ENCODE data around the gene CENPS. TPM values are rescaled to one million over a fixed set of nuclear protein-coding genes. Genes with fewer than 3 reads are reported as not detected.
A peak's percentile ranks its signal among the peaks of the same experiment; 100 is the strongest.
"Not testable (repeated sequence)": the region's sequence is repeated elsewhere in the genome, so short reads cannot be mapped to it uniquely, and the experiment has no call there.

The CENPS gene
- total and polyA plus RNA-seq, 2 donors from 2014 or later, result 21.9 to 45.1 TPM

DNA sequence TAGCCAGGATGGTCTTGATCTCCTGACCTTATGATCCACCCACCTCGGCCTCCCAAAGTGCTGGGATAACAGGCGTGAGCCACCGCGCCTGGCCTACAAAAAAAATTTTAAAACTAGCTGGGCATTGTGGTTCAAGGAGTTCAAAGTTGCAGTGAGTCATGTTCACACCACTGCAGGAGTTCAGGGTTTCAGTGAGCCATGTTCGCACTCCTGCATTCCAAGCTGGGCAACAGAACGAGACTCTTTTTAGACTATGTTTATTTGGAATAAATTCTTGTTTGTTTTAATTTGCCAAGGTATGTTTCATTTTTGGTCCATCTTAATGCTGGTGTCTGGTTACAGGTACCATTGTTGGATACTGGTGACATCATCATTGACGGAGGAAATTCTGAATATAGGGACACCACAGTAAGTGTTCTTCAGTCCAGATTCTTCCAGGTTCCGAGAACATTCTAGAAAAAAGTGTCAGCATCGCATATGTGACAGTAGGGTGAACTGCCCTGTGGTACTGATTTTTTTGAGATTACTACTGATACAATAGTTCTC lies 27.4 kb upstream of the CENPS start:
- Histone ChIP-seq H3K4me1 (ENCODE audit: control insufficient read depth in 2 of 3, insufficient read depth in 2 of 3, low read depth in 1 of 3, low read length in 3 of 3) (peaks cover 0 to 9% (median 5%) of the 10 kb centered on the region in 3 donors), H3K4me3 (ENCODE audit: low read length in 3 of 3) (no peak overlapping the region), H3K9ac (ENCODE audit: low read length in 3 of 3) (no peak overlapping the region), H3K9me3 (ENCODE audit: control insufficient read depth in 2 of 3, insufficient read depth in 1 of 3, low read length in 3 of 3) (no peaks in the 10 kb centered on the region), H3K27me3 (ENCODE audit: control insufficient read depth, insufficient read depth, low read length) (no peaks in the 10 kb centered on the region), H3K36me3 (ENCODE audit: control insufficient read depth in 2 of 3, insufficient read depth in 3 of 3, low read length in 3 of 3) (peaks cover 12 to 42% (median 21%) of the 10 kb centered on the region in 3 donors), H3K27ac (ENCODE audit: low read depth in 2 of 2, low read length in 2 of 2) (no peak overlapping the region)
- intact Hi-C loops (cut with DNase I), result no loop called here
- FAIRE-seq (no peak), DNase-seq (no peak)
- TF ChIP-seq, protein P1, sequence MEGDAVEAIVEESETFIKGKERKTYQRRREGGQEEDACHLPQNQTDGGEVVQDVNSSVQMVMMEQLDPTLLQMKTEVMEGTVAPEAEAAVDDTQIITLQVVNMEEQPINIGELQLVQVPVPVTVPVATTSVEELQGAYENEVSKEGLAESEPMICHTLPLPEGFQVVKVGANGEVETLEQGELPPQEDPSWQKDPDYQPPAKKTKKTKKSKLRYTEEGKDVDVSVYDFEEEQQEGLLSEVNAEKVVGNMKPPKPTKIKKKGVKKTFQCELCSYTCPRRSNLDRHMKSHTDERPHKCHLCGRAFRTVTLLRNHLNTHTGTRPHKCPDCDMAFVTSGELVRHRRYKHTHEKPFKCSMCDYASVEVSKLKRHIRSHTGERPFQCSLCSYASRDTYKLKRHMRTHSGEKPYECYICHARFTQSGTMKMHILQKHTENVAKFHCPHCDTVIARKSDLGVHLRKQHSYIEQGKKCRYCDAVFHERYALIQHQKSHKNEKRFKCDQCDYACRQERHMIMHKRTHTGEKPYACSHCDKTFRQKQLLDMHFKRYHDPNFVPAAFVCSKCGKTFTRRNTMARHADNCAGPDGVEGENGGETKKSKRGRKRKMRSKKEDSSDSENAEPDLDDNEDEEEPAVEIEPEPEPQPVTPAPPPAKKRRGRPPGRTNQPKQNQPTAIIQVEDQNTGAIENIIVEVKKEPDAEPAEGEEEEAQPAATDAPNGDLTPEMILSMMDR (IDR thresholded peaks at IDR 0.05; ENCODE audit: borderline replicate concordance, extremely low read depth, insufficient read depth), result no peak

DNA sequence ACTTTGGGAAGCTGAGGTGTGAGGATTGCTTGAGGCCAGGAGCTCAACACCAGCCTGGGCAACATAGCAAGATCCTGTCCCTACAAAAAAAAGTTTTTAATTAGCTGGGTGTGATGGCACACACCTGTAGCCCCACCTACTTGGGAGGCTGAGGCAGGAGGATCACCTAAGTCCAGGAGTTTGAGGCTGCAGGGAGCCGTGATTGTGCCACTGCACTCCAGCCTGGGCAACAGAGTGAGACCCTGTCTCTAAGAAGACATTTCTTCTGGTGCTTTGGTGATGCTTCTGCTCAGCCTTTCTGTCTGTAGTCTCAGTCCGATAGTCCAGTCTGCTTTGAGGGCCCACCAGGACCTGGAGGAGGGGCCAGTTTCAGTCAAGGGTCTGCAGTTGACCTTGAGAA lies 23.0 kb upstream of the CENPS start:
- no peak overlapping the region for H3K4me3 ChIP-seq (ENCODE audit: low read length in 3 of 3)
- intact Hi-C loops (cut with DNase I), result no loop called here
- H3K36me3 ChIP-seq (ENCODE audit: control insufficient read depth in 2 of 3, insufficient read depth in 3 of 3, low read length in 3 of 3), result peaks cover 20 to 70% (median 51%) of the 10 kb centered on the region in 3 donors
- no peak overlapping the region for H3K9ac ChIP-seq (ENCODE audit: low read length in 3 of 3)
- FAIRE-seq (no peak), DNase-seq (no peak)
- no peaks in the 10 kb centered on the region for H3K4me1 ChIP-seq (ENCODE audit: control insufficient read depth in 2 of 3, insufficient read depth in 2 of 3, low read depth in 1 of 3, low read length in 3 of 3)
- H3K27me3 ChIP-seq (ENCODE audit: control insufficient read depth, insufficient read depth, low read length), result no peaks in the 10 kb centered on the region
- H3K9me3 ChIP-seq (ENCODE audit: control insufficient read depth in 2 of 3, insufficient read depth in 1 of 3, low read length in 3 of 3), result no peaks in the 10 kb centered on the region
- H3K27ac ChIP-seq (ENCODE audit: low read depth in 2 of 2, low read length in 2 of 2), result no peak overlapping the region
- TF ChIP-seq, protein P1 (IDR thresholded peaks at IDR 0.05; ENCODE audit: borderline replicate concordance, extremely low read depth, insufficient read depth), result no peak

DNA sequence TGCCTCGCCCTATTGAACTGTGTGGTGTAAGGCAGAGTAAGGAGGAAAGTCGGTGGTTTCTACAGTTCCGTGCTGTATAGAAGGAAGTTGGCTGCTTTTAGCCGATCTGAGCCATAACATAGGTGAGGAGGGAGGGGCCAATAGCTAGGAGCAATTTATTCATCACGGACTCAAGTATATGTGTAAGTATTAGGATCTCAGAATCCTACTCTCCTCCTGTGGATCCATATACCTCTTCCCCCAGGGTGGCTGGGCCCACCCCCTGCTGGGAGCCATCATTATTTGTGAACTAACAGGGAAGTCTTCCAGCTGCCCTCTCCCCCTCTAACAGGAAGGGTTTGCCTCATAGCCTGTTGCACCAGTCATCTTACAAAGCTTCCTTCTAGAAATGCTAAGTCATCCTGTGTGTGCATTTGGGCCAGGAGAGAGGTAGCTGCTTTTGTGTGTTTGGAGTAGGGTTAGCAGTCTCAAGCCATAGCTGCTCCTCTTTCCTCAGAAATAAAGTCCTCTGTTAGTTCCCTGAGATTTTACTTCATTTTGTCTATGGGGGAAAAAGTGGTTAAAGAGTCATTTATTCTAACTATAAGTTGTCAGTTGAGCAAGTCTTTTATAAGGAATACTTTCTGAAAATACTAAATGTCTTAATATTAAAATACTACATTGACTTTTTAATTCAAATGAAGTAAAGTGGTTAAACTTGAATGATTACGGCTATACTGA lies 14.9 kb upstream of the CENPS start:
- no peaks in the 10 kb centered on the region for H3K4me1 ChIP-seq (ENCODE audit: control insufficient read depth in 2 of 3, insufficient read depth in 2 of 3, low read depth in 1 of 3, low read length in 3 of 3)
- intact Hi-C loops (cut with DNase I), result no loop called here
- H3K36me3 ChIP-seq (ENCODE audit: control insufficient read depth in 2 of 3, insufficient read depth in 3 of 3, low read length in 3 of 3), result peaks cover 10 to 49% (median 48%) of the 10 kb centered on the region in 3 donors
- TF ChIP-seq, protein P1 (IDR thresholded peaks at IDR 0.05; ENCODE audit: borderline replicate concordance, extremely low read depth, insufficient read depth), result no peak
- H3K9me3 ChIP-seq (ENCODE audit: control insufficient read depth in 2 of 3, insufficient read depth in 1 of 3, low read length in 3 of 3), result no peaks in the 10 kb centered on the region
- H3K27me3 ChIP-seq (ENCODE audit: control insufficient read depth, insufficient read depth, low read length), result no peaks in the 10 kb centered on the region
- no peak overlapping the region for H3K9ac ChIP-seq (ENCODE audit: low read length in 3 of 3)
- no peak overlapping the region for H3K27ac ChIP-seq (ENCODE audit: low read depth in 2 of 2, low read length in 2 of 2)
- peak in 1 of 5 donors; percentile 15 for DNase-seq
- H3K4me3 ChIP-seq (ENCODE audit: low read length in 3 of 3), result no peak overlapping the region
- FAIRE-seq, result no peak

DNA sequence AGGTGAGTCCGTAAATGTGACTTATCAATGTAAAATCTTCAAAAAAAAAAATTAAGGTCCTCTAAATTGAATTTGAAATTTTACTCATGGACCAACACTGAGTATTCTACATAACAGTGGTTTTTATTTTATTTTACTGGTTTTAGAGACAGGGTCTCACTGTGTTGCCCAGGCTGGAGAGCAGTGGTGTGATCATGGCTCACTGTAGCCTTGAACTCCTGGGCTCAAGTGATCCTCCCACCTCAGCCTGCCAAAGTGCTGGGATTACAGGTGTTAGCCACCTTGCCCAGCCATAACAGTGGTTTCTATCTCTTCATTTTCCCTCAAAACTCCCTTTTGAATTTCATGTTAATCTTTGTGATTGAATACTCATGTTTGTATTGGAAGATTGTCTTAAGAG lies 14.3 kb upstream of the CENPS start:
- intact Hi-C loops (cut with DNase I); H3K27me3 ChIP-seq (ENCODE audit: control insufficient read depth, insufficient read depth, low read length); H3K9ac ChIP-seq (ENCODE audit: low read length in 3 of 3); H3K27ac ChIP-seq (ENCODE audit: low read depth in 2 of 2, low read length in 2 of 2); H3K9me3 ChIP-seq (ENCODE audit: control insufficient read depth in 2 of 3, insufficient read depth in 1 of 3, low read length in 3 of 3); H3K4me1 ChIP-seq (ENCODE audit: control insufficient read depth in 2 of 3, insufficient read depth in 2 of 3, low read depth in 1 of 3, low read length in 3 of 3); DNase-seq; H3K4me3 ChIP-seq (ENCODE audit: low read length in 3 of 3); FAIRE-seq: not testable (repeated sequence)
- peaks cover 10 to 48% (median 44%) of the 10 kb centered on the region in 3 donors for H3K36me3 ChIP-seq (ENCODE audit: control insufficient read depth in 2 of 3, insufficient read depth in 3 of 3, low read length in 3 of 3)

DNA sequence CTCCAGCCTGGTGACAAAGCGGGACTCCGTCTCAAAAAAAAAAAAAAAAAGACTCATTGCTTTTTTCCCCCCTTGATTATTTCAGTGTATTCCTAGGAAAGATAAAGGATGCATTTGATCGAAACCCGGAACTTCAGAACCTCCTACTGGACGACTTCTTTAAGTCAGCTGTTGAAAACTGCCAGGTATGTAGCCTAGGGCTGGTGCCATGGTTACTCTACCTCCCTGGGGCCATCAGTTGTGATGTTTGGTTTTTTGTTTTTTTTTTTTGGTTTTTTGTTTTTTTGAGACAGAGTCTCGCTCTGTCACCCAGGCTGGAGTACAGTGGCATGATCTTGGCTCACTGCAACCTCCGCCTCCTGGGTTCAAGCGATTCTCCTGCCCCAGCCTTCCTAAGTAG lies 11.5 kb upstream of the CENPS start:
- H3K27me3 ChIP-seq (ENCODE audit: control insufficient read depth, insufficient read depth, low read length); H3K27ac ChIP-seq (ENCODE audit: low read depth in 2 of 2, low read length in 2 of 2); H3K4me1 ChIP-seq (ENCODE audit: control insufficient read depth in 2 of 3, insufficient read depth in 2 of 3, low read depth in 1 of 3, low read length in 3 of 3); H3K9ac ChIP-seq (ENCODE audit: low read length in 3 of 3); FAIRE-seq; intact Hi-C loops (cut with DNase I); H3K9me3 ChIP-seq (ENCODE audit: control insufficient read depth in 2 of 3, insufficient read depth in 1 of 3, low read length in 3 of 3); H3K4me3 ChIP-seq (ENCODE audit: low read length in 3 of 3): not testable (repeated sequence)
- peaks cover 2 to 26% (median 19%) of the 10 kb centered on the region in 3 donors for H3K36me3 ChIP-seq (ENCODE audit: control insufficient read depth in 2 of 3, insufficient read depth in 3 of 3, low read length in 3 of 3)
- peak in 1 of 5 donors; percentile 6 for DNase-seq

Data from kidney (tissue), 14 donors.